PC-9 (cell line): ENCODE measurements around the gene NF1.

Source experiments
- CTCF ChIP-seq: fragments of 200-600 bp; sonication (generic); conservative IDR thresholded peaks from 2 replicates; pipeline ENCODE4 v1.6.1; 2017; ENCODE audit warnings: mixed run types, antibody characterized with exemption, mild to moderate bottlenecking, moderate library complexity
- EZH2 ChIP-seq: fragments of 200-600 bp; sonication (generic); IDR thresholded peaks from 2 replicates; pipeline ENCODE4 v1.8.0; 2017; ENCODE audit warnings: antibody characterized with exemption, low read depth

GRCh38 chr17:31072186-31072585, 22.6 kb upstream of the NF1 start:
- TF ChIP-seq CTCF, result no peak
- TF ChIP-seq EZH2, result no peak
